ENCODE data around the gene BAZ2B. TPM values are rescaled to one million over a fixed set of nuclear protein-coding genes. Genes with fewer than 3 reads are reported as not detected.

Gene BAZ2B
- total and polyA plus RNA-seq, 8 donors = 60.0 to 142 (median 101) TPM

GRCh38 chr2:159592441-159592840 lies 23.9 kb downstream of the BAZ2B start:
- intact Hi-C loops (cut with DNase I) = no loop called here
- no peak for ATAC-seq
- Histone ChIP-seq H3K27me3 (no peaks in the 10 kb centered on the region), H3K27ac (no peak overlapping the region), H3K4me3 (no peak overlapping the region), H3K36me3 (no peaks in the 10 kb centered on the region), H3K9me3 (no peaks in the 10 kb centered on the region), H3K4me1 (no peaks in the 10 kb centered on the region)
- no peak for TF ChIP-seq CTCF (IDR thresholded peaks at IDR 0.05)
- no peak for DNase-seq

GRCh38 chr2:159591221-159591620 lies 25.1 kb downstream of the BAZ2B start:
- intact Hi-C loops (cut with DNase I) = no loop called here
- no peak overlapping the region for H3K4me3 ChIP-seq
- no peak for TF ChIP-seq CTCF (IDR thresholded peaks at IDR 0.05)
- H3K27ac ChIP-seq = no peak overlapping the region
- H3K27me3 ChIP-seq = no peaks in the 10 kb centered on the region
- DNase-seq (no peak), ATAC-seq (peak; percentile 64)
- no peaks in the 10 kb centered on the region for H3K4me1 ChIP-seq
- H3K9me3 ChIP-seq = no peaks in the 10 kb centered on the region
- H3K36me3 ChIP-seq = no peaks in the 10 kb centered on the region

- no peak for ATAC-seq
- no peak overlapping the region for H3K27ac ChIP-seq
- intact Hi-C loops (cut with DNase I) = no loop called here
Measured at GRCh38 chr2:159589286-159589685, 27.1 kb downstream of the BAZ2B start.

GRCh38 chr2:159586034-159586433 lies 30.3 kb downstream of the BAZ2B start:
- H3K27me3 ChIP-seq = no peaks in the 10 kb centered on the region
- no peaks in the 10 kb centered on the region for H3K36me3 ChIP-seq
- no peaks in the 10 kb centered on the region for H3K4me1 ChIP-seq
- no peak overlapping the region for H3K4me3 ChIP-seq
- H3K27ac ChIP-seq = no peak overlapping the region
- ATAC-seq (no peak), DNase-seq (no peak)
- intact Hi-C loops (cut with DNase I) = no loop called here
- no peaks in the 10 kb centered on the region for H3K9me3 ChIP-seq
- TF ChIP-seq CTCF (IDR thresholded peaks at IDR 0.05) = no peak

More at GRCh38 chr2:159589286-159589685, 27.1 kb downstream of the BAZ2B start:
- Histone ChIP-seq H3K36me3 (no peaks in the 10 kb centered on the region), H3K4me3 (no peak overlapping the region), H3K4me1 (no peaks in the 10 kb centered on the region), H3K27me3 (no peaks in the 10 kb centered on the region), H3K9me3 (no peaks in the 10 kb centered on the region)
- no peak for TF ChIP-seq CTCF (IDR thresholded peaks at IDR 0.05)
- DNase-seq = no peak

- no peaks in the 10 kb centered on the region for H3K4me1 ChIP-seq
- intact Hi-C loops (cut with DNase I) = no loop called here
Measured at GRCh38 chr2:159585622-159586021, 30.7 kb downstream of the BAZ2B start.

More at GRCh38 chr2:159585622-159586021, 30.7 kb downstream of the BAZ2B start:
- ATAC-seq = no peak
- no peak for DNase-seq
- Histone ChIP-seq H3K27ac (peak overlapping the region in 1 of 2 donors; percentile 5), H3K4me3 (no peak overlapping the region), H3K27me3 (no peaks in the 10 kb centered on the region), H3K36me3 (no peaks in the 10 kb centered on the region), H3K9me3 (no peaks in the 10 kb centered on the region)
- no peak for TF ChIP-seq CTCF (IDR thresholded peaks at IDR 0.05)

All from left lung (tissue), 10 donors.